ENCODE results near the gene RNF181.
A peak's percentile ranks its signal among the peaks of the same experiment; 100 is the strongest.
"Not testable (repeated sequence)": the region's sequence is repeated elsewhere in the genome, so short reads cannot be mapped to it uniquely, and the experiment has no call there.

The RNF181 gene

DNA sequence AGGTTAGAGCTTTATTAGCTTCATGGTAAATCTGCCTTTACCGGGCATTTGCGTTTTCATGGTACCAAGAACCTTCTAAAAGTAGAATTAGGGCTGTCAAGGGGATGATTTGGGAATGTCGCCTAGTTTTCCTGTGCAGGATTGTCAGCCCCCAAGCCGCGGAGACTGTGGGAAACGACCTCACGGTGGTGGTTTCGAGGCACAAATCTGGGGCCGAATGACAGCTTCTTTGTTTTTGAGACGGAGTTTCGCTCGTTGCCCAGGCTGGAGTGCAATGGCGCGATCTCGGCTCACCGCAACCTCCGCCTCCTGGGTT lies 19.8 kb downstream of the RNF181 start:
- no peak for DNase-seq

DNA sequence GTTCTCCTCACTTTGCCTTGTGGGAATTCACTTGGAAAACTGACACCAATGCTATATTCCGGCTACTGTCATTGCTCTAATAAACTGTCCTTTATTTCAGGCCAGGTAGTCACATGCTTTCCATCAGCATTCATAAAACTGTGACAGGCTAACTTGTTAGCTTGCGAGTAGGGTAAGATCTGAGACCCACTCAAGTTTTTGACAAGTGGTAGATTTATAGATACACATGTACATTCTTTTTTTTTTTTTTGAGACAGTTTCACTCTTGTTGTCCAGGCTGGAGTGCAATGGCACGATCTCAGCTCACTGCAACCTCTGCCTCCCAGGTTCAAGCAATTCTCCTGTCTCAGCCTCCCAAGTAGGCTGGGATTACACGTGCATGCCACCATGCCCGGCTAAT lies 22.2 kb downstream of the RNF181 start:
- DNase-seq: not testable (repeated sequence)

DNA sequence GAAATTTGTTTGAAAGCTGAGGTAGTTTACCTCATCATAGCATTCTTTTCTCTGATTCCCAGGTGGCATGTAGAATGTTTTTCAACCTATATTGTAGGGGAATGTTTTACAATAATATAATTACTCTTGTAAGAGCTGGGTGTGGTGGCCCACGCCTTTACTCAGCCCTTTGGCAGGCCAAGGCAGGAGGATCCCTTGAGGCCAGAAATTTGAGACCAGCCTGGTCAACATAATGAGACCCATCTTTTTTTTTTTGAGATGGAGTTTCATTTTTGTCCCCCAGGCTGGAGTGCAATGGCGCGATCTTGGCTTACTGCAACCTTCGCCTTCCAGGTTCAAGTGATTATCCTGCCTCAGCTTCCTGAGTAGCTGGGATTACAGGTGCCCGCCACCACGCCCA lies 24.1 kb downstream of the RNF181 start:
- DNase-seq: no peak

DNA sequence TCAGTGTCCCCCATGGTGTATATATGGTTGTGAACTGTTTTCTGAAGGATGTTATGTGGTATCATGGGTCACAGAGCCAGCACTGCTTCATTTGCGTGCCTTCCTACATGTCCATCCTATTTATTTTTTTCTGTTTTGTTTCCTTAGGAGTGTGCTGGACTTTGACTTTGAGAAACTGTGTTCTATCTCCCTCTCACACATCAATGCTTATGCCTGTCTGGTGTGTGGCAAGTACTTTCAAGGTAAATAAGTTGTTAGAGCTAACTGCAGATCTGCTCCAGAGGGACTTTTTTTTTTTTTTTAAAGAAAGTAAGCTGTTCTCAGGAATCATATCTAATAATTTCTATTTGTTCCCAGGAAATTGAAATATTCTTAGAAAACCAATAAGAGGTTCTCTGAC lies 25.8 kb downstream of the RNF181 start:
- no peak for DNase-seq

DNA sequence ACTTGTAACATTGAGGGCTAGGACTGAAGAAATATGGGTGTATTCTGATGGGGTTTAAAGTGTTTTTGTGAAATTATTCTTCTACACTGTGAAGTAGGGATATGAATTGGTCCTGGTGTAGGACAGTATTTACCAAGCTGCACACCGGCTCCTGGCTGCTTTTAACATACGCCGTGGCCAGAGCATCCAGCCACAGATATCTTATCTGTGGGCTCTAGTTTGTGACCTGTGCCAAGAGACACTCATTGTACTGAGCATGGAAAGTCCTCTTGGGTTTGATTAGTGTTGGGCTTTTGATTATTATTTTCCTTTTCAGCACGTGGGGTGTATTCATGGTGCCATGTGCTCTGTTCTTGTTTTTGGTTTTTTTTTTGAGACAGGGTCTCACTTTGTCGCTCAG lies 28.4 kb downstream of the RNF181 start:
- no peak for DNase-seq

DNA sequence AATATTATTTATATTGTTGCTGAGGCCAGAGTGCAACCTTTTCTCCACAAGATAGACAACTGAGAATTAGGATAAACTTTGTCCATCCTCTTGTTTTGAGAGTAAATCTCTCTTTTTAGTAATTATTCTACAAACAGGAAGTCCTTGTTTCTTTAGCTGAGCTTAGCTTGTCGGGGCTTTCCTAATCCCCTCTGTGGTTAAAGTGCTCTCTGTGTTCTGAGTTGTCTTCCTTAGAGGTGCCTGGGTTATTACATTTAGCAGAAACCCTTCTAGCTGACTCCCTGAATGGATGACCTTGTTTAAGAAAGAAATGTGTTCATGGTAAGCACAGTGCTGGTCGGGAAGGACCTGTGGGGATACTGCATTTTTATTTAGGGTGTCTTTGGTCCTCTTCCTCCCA lies 33.1 kb downstream of the RNF181 start:
- peak; percentile 2 for DNase-seq

DNA sequence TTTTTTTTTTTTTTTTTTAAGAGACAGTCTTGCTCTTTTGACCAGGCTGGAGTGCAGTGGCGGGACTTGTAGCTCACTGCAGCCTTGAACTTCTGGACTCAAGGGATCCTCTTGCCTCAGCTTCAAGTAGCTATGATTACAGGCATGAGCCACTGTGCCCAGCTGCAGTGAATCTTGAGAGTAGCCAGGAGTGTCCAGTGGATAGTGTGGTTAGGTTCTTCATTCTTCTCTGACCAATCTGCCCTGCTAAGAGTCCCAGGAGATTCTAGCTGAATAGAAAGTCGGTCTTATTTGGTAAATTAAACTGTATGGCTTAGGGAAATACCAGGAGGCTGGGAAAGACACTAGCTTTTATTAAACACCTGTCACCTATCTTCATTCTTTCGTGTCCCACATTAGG lies 35.8 kb downstream of the RNF181 start:
- no peak for DNase-seq

DNA sequence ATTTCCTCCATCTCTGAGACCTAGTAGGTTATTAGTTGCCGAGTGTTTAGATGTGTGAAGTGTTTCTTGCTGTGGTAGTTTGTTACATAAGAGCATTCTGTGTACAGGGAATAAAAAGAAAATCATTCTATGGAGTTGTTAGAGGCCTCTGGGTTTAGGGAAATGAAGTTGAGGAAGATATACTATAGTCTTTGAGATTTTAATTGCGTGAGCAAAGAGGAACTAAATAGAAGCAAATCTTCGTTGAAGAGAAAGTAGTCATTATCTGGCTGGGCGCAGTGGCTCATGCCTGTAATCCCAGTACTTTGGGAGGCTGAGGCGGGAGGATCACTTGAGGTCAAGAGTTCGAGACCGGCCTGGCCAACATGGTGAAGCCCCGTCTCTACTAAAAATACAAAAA lies 39.5 kb downstream of the RNF181 start:
- peak; percentile 19 for DNase-seq

DNA sequence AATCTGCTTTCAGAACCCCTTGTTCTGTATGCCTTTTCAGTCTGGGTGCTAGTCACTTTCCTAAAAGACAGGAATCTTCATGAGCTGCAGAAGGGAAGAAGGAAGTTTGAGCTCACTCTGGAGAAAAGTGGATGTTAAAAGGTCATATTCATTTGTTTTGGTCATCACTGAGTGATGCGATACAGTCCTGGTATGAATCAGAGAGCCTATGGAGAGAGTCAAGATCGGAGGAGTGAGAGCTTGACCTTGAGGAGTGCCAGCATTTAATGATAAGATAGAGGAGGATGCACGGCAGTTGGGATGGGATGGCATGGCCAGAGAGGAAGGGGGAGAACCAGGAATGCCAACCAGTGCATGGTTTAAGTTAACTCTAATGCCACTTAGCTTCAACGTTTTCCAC lies 40.1 kb downstream of the RNF181 start:
- peak; percentile 28 for DNase-seq

DNA sequence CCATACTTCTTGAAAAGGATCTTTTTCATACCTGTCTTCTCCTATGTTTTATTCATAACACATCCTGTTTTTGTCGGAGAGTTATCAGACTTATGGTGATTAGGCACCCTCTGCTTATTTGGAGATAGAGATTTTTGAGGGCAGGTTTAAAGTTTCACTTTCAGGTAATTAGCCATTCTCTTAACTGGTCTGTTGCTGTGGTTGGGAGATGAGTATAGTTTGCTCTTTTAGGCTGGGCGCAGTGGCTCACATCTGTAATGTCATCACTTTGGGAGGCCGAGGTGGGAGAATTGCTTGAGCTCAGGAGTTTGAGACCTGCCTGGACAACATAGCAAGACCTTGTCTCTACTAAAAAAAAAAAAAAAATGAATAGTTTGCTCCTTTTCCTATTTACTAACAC lies 47.2 kb downstream of the RNF181 start:
- DNase-seq: no peak

DNA sequence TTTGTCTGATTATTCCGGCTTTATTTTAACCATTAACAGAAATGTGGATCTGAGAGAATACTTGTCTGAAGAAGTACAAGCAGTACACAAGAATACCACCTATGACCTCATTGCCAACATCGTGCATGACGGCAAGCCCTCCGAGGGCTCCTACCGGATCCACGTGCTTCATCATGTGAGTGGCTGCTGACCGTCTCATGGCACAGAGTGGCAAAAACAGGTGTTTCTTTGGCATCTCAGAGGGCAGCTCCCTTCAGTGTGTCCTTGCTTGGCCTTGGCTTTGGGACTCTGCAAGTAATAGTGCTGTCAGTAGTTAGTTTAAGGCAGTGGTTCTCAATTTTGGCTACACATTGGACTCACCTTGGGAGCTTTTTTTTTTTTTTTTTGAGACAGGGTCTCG lies 49.4 kb downstream of the RNF181 start:
- no peak for DNase-seq

DNA sequence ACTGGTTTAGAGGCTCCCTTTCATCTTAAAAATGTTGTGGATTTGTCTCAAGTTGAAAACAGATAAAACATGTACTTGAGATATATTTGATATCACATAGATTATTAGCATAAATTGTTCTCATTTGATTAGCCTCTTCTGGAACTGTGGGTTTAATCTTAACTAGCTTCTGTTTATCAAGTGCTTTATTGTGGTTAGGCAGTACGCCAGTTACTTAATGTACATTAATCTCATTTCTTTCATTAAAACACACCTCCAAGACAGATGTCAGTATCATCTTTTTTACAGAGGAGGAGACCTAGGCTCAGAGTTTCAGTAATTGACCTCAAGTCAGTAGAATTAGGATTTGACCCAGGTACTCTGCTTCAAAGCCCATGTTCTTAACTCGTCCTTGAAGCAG lies 50.6 kb downstream of the RNF181 start:
- no peak for DNase-seq

Data from inflammatory macrophage treated with lipopolysaccharide for 4 hours (primary cell).